GM12872 (cell line): ENCODE results near the gene GPR4.

Source experiments
- CTCF ChIP-seq: IDR thresholded peaks from 3 replicates; pipeline ENCODE4 v1.5.1; 2011; ENCODE audit warnings: low read depth, mild to moderate bottlenecking, low read length, moderate library complexity; ENCODE audit not compliant: insufficient read depth

Gene GPR4

GRCh38 chr19:45616704-45617017 is 14.6 kb upstream of the GPR4 start:
- TF ChIP-seq CTCF, result no peak

GRCh38 chr19:45615795-45616703 is 14.0 kb upstream of the GPR4 start:
- no peak for TF ChIP-seq CTCF

- no peak for TF ChIP-seq CTCF
Measured at GRCh38 chr19:45613926-45614725, 12.1 kb upstream of the GPR4 start.

- TF ChIP-seq CTCF, result no peak
Measured at GRCh38 chr19:45608948-45609347, 6.9 kb upstream of the GPR4 start.

- TF ChIP-seq CTCF, result peak; percentile 93
Measured at GRCh38 chr19:45607071-45608029, 5.3 kb upstream of the GPR4 start.

- no peak for TF ChIP-seq CTCF
Measured at GRCh38 chr19:45601115-45601514, 897 bp downstream of the GPR4 start.
